HG03439 (cell line): ENCODE results near the gene EPHB6.

Experiments
- ATAC-seq: cut with Tn5 transposase; IDR thresholded peaks from one replicate; pipeline ENCODE4 v1.9.1; 2021; ENCODE audit warnings: mild to moderate bottlenecking, moderate library complexity; ENCODE audit not compliant: unreplicated experiment

The EPHB6 gene

DNA sequence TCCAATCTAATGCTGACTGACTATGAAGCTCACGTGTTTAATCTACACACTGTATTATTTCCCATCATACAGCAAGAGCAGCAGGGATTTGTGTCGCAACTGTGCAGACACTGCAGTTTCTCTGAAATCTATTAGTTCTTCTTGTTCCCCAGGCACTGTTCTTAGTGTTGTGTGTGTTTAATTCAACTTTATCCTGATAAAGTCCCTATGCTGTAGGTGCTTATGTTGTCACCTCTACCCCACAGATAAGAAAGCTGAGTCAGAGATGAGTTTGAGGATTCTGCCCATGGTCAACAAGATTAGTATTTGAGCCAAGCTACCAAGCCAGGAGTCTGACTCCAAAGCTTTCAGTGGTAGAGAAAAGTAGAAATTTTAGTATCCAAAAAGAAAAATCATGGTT is 22.5 kb upstream of the EPHB6 start:
- no peak for ATAC-seq

DNA sequence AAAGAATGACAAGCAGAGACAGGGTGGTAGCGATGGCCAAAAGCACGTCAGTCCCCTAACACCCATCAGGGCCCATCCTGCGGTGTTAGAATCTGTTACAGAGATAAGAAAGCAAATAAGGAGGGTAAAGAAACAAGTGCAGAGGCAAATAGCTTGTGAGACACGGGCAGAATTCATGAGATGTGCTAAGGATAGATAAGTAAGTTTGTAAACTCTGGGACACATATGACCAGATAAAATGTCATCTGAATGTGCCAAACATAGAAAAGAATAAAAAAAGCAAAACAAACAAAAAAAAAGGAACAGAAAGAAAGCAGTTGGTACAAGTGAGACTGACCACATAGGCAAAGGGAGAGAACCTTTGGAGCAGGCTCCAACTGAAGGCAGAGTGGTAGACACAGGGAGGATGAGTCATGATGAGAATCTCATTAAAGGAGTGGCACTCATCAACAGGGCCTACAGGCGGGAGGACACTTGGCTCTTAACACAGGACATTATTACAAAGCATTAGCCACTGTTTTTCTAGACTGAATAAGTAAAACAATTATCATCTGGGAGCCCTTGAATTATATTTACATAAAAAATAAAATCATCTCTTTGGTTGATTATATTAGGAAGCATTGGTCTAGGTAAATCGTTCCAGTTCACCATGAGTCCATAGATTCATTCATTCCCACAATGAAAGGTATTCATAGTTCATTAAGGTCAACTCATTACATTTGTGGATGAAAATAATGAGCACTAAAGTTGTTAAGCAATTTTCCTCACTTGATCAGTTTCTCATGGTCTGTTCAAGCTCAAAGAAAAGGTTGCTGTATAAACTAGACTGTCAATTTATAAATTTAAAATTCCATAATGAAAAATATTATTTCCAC is 21.5 kb upstream of the EPHB6 start:
- ATAC-seq: peak; percentile 73

DNA sequence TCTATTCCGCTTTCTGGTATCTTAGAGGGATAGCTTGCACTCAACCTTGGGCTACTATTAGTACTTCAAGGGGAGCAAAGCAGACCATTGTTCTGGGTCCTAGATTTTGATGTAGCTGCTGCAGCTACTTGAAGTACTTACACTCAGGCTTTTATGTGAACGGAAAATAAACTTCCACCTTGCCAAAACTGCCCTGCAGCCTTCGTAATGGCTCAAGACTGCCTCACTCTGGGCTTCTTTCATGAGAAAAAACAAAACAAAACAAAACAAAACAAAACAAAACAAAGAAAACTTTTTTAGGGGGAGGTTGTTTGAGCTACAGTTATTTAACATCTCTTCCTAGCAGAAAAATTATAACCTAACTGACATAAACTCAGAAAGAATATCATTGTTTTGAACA is 19.4 kb upstream of the EPHB6 start:
- no peak for ATAC-seq

DNA sequence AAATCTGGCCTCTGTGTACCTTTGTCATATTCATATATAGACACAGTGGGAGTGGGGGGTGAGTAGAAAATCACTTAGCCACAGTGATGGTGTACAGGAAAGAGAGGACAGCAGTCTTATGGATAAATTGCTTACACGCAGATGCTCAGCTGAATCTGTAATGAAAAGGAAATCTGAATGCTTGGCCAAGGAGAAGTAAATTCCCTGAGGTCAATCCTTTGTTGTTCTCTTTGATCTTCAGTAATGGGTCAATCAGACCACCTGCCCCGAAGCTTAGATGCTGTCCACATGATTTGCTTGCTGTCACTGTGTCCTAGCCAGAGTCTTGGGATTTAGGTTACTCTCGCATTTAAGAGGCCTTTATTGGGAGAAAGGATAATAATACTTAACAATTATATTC is 18.4 kb upstream of the EPHB6 start:
- no peak for ATAC-seq

DNA sequence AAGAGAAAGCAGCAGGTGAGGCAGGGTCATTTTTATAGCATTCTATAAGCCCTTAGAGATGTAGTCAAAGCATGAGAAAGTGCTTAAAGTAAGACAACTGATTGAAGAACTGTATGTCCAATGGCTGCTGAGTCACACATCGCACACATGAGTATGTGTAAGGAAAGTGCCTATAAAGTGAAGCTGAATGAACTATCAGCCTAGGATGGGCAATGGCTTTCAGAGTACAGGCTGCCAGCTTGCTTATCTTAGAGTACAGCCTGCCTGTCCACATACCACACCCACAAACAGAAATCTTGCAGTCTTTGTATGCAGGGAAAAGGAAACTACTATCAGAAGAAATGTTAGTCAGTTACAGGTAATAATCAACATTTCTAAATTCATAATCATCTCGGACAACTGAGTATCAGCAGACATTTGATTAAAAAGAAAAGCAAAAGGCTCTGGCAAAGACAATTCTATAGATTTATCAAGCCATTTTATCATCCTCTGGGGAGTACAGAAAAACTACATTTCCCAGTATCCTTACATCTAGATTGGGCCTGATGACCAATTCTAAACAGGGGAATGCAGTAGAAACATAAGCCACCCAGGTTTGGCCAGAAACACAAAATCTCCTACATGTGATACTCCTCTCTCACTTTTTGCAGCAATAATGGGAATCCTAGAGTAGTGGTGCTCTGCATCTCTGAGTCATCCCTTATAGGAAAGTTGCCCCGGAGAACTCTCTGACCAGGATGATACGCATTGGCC is 16.2 kb upstream of the EPHB6 start:
- no peak for ATAC-seq

DNA sequence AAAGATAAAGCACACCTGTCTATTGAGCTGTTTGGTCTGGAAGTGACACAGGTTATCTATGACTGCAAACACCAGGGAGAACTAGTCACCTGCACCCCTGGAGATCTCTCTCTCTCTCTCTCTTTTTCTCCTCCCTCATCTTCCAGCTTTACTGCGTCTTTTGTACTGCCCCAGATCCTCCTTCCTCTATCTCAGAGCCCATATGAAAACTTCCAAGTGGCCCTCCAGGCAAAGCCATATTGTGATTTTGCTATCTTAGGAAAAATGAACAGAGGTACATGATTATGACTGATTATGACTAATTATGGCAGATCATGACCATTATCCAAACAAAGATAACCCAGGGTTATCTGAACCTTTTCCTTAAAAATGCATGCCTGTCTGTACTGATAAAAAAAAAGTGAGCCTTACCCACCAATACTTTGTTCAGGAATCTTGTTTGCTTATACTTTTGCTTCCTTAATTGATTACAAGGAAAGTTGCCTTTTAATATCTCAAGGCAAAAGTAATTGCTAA is 12.6 kb upstream of the EPHB6 start:
- no peak for ATAC-seq

DNA sequence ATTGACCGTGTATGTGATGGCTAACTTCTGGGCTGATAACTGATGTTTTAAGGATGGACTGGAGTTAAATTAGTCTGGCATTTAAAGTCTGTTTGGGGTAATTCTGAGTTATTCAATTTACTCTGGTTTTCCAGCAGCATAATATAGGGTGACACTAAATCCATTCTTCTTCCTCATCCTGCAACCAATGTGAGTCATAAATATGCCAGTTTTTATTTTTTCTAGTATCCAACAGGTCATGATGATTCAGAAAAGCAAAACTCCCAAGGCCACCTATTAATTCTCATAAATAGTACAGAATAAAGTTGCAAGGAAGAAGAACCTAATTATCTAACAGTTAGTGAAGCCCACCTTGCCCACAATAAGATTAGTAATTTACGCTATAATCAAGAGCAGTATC is 7.5 kb upstream of the EPHB6 start:
- ATAC-seq: no peak

DNA sequence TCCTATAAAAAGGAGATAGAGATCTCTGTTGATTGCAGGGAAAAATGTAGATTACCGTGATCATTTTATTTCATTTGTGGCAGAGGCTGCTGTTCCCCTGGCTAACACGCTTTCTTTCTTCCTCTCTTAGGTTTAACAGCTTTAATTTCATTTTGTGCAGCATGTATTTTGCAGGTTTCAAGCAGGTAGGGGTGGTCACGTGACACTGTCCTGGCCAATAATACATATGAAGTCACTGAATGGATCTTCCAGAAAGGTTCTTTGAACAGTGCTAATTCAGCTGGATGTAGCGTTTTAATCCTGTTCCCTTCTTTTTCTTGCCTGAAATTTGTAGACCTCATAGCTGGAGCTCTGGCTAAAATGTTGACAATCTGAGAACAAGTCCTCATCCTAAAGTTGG is 3.6 kb upstream of the EPHB6 start:
- no peak for ATAC-seq

DNA sequence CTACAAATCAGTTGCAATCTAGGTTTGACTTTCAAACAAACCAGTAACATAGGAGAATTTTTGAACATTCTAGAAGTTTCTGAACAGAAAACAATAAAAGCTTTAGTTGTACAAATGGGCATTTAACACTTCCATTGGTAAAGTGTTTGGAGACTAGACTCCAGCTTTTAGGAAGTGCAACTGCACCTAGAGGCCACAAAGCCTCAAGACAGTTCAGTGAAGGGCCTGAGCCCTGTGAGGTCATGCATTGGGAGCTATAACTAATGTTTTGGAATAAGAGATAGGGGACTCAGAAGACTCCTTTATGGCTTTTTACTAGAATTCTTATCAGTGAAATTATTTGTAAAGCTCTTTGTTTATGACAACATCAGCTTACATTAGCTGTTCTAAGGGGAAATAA is 3.0 kb upstream of the EPHB6 start:
- ATAC-seq: no peak

DNA sequence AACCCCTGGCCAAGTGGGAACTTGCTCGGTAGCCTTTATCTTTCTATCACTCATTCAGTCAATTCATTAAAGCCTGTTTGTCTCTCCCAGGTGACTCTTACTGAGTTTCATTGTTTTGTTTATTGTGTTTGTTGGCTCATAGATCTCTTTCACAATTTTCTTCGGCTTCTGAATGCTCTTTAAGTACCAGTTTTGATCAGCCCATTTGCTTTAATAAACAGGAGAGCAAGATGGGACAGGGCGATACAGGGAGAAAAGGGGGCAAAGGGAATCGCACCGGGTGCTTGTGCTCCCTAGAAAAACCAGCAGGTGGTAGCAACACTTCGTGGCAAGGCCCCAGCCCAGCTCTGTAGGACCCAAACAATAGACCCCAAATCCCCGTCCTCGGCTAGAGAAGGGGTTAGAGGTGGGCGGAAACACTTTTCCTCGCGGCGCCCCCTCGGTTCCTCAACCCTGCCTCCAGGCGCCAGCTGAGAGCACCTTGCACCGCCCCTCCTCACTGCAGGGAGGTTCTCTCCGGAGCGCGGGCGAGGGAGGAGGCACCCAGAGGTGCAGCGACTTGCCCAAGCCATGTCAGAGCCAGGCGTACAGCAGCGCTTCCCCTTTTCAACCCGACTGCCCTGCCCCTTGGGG is 1.0 kb upstream of the EPHB6 start:
- peak; percentile 87 for ATAC-seq

DNA sequence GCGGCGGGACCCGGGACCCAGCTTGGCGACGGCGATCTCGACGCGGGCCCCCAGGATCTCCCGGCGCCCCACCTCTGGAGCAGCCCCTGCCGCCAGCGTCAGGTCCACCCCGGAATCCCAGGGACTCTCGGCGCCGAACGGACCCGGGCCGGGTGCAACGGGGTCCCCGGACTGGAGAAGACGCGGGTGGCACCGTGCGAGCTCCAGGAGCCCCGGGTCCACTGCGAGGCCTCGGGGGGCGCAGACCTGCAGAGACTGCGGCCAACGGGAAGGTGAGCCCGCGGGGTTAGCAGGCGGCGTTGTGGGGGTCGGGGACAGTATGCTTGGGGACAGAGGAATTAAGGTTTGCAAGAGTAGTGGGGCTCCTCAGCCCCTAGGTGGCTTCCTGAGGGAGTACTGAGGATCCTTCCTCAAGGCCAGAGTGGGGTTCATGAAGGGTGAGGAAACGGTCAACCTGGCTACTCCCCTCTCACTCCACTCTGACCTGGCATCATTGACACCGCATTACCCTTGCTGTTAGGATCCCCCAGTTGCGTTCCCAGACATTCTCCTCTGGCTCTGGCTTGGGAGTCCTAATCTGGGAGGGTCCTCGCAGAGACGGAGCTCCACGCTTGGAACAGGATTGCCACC is 353 bp downstream of the EPHB6 start:
- peak; percentile 1 for ATAC-seq

DNA sequence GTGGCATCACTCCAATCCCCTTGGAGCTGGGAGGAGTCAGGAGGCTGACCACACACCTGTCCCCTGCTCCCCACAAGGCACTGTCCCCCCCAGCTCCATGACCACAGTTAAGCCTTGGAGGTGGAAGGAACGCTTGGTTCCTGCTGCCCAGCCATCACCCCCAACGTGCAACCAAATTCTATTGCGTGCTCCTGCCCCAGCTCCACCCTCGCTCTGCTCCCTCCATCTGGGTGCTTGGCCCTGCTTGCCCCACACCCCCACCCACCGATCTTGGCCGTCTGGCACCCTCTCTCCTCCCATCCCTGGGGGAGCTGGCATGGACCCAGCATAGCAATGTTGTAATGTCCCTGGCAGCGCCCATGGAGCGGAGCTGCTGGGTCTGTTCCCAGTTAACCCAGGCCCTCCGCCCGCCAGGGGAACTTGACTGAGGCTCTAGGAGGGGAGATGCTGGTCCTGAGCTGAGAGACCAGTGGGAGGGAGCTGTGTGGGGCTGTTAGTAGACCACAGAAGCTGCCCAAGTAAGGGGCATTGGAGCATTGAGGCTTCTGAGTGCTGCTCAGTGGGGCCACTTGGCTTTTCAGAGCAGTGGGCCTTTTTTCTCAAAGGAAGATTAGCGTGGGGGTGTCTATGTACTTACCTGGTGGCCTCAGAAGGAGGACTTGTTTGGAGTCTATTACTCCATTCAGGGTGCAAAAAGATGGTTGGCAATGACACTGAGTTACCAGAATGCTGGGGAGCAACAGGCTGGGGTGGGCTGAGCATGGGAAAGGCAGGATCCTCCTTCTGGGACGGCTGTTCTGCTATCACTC is 1.1 kb downstream of the EPHB6 start:
- ATAC-seq: no peak

DNA sequence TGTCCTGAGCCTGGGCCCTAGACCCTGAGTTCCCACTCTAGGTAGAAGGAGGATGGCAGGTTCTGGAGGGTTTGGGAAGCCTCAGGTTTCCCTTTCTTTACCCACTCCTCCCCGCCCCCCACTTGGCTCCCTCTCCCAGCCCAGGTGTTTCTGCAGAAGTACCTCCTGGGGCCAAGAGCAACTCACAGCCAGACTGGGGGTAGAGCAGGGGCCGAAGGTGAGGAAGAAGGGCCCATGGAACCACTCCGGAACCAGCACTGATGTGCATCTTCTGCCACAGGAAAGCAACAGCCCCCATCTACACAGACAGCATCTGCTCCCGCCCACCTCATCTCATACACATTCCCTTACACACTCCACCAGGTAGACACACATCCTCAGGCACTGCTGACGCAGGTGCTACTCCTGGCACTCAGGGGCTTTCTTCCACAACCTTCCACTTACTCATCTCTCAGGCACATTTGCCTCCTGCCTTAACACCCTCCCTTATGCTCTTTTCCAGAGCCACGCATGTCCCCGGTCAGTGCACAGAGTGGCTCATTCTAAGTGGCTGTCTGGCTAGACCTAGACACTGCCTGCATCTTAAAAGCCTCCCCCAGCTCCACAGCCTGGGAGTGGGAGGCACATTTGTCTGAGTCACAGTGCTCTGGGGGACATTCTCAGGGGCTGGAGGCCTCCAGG is 1.8 kb downstream of the EPHB6 start:
- no peak for ATAC-seq

DNA sequence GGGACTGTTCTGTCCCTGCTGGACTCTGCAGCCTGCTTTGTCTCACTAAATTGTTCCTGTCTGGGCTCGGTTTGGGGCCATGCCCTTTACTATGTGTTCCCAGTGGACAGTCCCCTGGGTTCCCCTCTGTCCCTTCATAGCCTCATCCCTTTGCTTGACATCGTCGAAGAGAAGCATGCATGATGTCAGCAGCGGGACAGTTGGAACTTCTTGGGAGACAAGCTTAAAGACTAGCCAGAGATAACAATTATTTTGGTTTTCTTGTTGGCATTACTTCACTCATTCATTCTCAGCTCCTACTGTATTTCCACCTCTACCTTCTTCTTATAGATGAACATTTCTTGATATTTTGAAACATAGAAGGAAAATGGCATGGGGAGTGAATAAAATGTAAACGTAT is 2.7 kb downstream of the EPHB6 start:
- ATAC-seq: no peak

DNA sequence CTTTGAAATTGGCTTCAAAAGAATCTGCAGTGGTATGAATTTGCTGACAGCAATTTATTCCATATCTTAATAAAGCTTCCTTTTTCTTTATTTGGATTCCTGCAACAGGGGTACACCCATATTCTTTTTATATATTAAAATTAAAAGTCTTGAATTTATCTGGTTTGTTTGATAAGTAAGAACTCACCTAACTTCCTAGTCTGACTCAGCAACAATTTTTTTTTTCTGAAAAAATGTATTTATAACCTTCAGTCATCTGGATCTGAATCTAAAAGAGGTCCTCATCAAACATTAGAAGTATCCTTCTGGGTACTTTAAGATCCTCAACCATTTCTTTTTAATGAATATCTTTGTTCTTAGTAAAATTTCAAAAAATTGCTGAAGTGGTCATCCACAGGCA is 4.5 kb downstream of the EPHB6 start:
- ATAC-seq: no peak

DNA sequence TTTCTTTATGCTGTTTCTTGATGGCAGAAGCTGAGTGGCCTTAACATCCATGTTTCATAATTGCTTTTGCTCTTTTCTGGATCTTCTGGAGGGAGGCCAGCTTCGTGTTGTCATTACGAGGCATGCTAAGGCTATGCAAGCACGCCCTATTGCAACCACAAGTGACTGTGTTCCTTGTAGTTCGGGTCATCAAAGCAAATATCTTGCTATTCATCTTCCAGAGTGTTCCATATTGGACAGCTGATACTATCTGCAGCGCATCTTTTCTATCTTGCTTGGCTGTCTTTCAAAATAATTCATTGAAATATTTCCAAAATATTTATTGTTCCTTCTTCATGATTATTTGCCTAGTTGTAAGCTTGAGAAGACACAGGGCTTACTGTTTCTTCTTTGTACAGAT is 5.0 kb downstream of the EPHB6 start:
- no peak for ATAC-seq

DNA sequence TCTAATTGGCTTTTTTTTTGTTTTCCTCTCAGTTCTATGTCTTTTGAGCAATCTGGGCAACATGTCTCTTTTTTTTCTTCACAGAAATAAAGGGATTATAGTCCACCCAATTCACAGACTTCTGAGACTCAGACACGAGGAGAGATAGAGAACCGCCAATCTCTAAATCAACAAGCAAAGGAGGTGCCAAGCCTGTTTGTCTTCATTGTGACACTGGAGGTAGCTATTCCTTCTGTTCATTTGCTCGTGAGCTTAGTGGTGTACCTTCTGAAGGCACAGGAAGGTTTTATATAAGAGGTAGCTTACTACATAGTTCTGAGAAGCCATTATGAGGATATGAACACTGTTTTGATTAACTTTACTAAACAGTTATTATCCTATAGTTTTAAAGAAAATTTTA is 6.1 kb downstream of the EPHB6 start:
- no peak for ATAC-seq

DNA sequence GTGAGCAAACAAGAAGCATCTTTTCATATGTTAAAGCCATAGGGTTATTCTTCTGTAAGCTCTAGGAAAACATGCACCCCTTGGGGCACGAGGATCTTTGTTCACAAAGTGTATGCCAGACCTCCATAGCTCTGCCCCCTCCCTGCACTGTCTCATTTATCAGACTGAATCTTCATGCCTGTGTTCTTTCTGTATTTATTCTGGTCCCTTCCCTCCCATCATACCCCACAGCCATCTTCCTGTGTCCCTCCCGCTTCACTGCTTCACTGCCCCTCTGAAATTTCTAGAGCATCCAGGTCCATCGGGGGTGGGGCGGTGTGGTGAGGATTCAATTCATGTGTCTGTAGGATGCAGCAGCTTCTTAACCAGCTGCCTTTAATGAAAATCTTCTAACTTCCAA is 7.5 kb downstream of the EPHB6 start:
- no peak for ATAC-seq

DNA sequence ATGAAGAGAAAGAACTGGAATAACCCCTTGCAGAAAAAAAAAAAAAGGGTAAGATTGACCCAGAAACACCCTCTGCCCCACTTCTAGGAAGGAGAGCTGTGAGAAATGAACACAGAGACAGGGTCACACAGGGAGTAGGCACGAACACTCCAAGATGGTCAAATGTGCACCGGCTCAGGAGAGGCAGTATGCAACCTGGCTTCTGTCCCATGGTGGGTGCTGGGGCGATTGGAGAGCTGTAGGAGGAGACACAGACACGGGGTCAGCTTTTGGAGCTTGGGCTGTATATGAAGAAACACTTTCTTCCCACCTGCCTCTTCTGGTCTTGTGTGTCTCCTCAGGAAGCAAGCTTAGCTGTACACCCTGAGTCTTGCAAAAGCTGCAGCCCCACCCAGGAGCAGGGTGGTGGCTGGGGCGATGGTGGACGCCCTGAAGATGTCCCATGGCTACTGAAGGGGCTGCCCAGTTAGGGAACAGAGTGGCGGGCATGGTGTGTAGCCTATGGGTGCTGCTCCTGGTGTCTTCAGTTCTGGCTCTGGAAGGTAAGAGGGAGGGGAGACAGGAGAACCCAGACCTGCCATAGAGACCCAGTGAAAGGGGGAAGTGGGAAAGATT is 8.0 kb downstream of the EPHB6 start:
- ATAC-seq: no peak
